GM19023 (cell line): Measurements from ENCODE around the gene ACSM5.
"Not testable (repeated sequence)": the region's sequence is repeated elsewhere in the genome, so short reads cannot be mapped to it uniquely, and the experiment has no call there.

Experiments
- ATAC-seq: cut with Tn5 transposase; IDR thresholded peaks from one replicate; pipeline ENCODE4 v1.9.1; 2021; ENCODE audit warnings: mild to moderate bottlenecking, moderate library complexity; ENCODE audit not compliant: unreplicated experiment

Gene ACSM5

GRCh38 chr16:20398603-20399002 is 10.7 kb upstream of the ACSM5 start:
- ATAC-seq = no peak

DNA sequence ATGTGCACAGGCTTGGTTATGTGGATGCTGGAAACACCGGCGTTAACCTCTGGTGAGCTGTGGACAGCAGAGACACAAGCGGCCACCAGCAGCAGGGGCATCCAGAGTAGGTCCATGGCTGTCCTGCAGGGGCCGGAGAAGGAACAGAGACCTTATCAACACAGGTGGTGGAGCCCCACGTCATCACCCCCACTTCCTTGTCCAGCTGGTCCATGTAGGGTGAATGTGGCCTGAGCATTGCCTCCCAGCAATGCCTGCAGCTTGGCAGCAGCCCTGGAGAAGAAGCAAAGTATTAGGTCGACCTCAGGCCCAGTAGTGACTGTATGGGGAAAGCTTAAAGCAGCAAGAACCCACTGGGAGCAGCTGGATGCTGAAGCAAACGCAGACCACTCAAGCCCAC is 10.1 kb upstream of the ACSM5 start:
- no peak for ATAC-seq

- ATAC-seq = no peak
Observed at GRCh38 chr16:20401066-20401465, 8.3 kb upstream of the ACSM5 start.

- ATAC-seq = no peak
Observed at GRCh38 chr16:20401475-20402016, 7.8 kb upstream of the ACSM5 start.

DNA sequence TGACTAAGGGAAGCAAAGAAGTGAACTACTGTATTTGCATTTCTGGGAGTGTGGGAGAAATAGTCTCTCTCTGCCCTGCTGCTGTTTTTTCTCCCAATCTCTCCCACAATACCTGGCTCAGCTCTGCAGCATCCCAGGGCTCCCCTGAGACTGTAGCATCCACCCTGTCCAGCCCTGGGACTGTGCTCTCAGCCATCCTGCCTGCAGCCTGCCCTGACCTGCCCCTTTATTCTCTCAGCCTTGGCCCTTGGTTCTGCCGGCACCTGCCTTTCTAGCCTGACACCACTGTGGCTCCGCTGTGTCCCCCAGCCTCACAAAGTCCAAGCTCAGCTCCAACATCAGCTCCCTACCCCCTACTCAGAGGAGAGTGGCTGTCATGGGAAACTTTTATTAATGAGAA is 6.7 kb upstream of the ACSM5 start:
- no peak for ATAC-seq

GRCh38 chr16:20404637-20405036 is 4.7 kb upstream of the ACSM5 start, which contains the start of gene PDILT:
Gene PDILT, minus strand, starts transcription at chr16:20404737. Its CDS starts 5,437 bp downstream, at chr16:20399300.
- no peak for ATAC-seq

DNA sequence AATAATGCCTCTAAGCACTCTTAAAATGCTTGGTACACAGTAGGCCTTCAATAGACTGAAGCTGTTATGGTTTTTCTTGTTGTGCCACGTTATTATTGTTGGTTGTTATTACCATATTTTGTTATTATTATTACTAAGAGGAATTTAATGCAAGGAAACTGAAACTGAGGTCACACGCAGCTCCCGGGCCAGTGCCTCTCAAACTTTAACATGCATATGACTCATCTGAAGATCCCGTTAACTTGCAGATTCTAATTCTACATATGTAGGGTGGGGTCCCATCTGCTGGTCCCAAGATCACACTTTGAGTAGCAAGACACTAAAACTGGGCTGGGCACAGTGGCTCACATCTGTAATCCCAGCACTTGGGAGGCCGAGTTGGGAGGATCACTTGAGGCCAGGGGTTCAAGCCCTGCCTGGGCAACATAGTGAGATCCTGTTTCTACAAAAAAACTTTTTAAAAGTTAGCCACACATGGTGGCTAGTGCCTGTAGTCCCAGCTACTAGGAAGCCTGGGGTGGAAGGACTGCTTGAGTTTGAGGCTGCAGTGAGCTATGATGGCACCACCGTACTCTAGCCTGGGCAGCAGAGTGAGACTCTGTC is 888 bp downstream of the ACSM5 start:
- ATAC-seq = no peak

- no peak for ATAC-seq
Observed at GRCh38 chr16:20411055-20411454, 1.7 kb downstream of the ACSM5 start.

DNA sequence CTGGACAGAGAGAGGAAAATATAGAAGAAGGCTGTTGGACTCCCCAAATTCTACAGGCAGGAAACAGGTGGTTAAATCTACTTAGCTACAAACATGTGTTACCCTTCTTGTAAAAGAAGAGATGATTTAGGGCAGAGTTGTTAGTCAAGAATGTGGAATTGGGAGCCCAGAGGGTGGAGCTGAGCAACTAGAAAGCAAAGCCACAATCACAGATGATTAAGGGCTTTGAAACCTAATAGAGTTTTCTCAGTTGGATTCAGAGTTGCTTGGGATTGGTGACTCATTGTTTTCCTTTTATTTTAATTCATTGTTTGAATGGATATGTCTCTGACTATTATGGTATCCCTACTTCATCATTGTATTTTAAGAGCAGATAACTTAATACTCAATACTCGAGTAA is 6.2 kb downstream of the ACSM5 start:
- ATAC-seq = no peak

GRCh38 chr16:20419093-20419492 is 9.8 kb downstream of the ACSM5 start:
- ATAC-seq = not testable (repeated sequence)

- not testable (repeated sequence) for ATAC-seq
Observed at GRCh38 chr16:20421748-20422147, 12.4 kb downstream of the ACSM5 start.

- ATAC-seq = not testable (repeated sequence)
Observed at GRCh38 chr16:20423772-20424128, 14.4 kb downstream of the ACSM5 start.

DNA sequence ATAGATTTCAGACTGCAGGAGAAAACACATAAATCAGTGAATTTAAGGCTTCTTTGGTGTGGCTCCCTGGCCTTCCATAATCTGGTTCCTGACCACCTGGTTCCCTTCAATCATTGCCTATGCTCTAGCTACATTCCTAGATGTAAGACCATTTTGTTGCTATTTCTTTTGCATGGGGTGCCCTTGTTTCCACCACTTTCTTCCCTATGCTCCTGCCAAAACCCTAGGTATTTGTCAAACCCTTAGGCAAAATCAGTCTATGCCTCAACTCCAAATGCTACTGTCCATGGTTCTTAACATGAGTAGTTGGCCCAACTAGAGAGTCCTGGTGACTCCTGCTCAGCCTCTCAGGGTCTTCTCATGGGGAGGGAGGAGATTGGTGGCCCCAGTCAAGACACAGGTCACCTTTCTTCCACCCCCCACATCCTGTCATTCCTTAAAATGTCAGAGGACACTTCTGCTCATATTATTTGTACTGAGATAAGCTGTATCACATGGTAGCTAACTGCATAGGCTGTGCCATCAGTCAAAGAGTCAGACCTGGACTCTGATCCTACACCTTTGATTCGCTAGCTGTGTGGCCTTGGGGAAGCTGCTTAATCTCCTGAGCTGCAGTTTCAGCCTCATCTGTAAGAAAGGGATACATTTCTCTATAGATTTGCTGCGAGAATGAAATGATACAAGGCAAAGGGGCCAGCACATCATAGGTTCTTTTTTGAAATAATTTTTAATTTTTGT is 15.0 kb downstream of the ACSM5 start:
- ATAC-seq = no peak

GRCh38 chr16:20427401-20427797 is 18.1 kb downstream of the ACSM5 start:
- ATAC-seq = not testable (repeated sequence)

DNA sequence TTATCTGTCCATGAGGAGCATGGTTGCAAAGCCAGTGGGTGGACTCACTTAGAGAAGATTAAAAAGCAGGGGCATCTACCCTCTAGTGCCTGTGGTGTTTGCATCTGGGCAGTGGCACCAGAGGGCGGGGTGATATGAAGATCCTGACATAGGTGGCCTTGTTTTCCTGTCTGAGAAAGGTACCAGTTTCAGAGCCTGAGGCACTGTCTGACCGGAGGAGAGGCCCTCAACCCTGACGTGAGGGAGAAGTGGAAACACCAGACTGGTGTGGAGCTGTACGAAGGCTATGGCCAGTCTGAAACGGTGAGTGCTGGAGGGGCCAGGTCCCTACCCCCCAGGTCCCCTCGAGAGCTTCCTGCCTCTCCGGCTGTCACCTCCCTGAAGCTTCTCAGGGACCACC is 20.2 kb downstream of the ACSM5 start:
- ATAC-seq = not testable (repeated sequence)

GRCh38 chr16:20430480-20430879 is 21.1 kb downstream of the ACSM5 start:
- ATAC-seq = not testable (repeated sequence)

GRCh38 chr16:20430948-20431347 is 21.6 kb downstream of the ACSM5 start:
- ATAC-seq = no peak

GRCh38 chr16:20438950-20439349 is 29.6 kb downstream of the ACSM5 start:
- not testable (repeated sequence) for ATAC-seq

GRCh38 chr16:20439820-20440231 is 30.5 kb downstream of the ACSM5 start:
- ATAC-seq = not testable (repeated sequence)

GRCh38 chr16:20440731-20441130 is 31.4 kb downstream of the ACSM5 start:
- ATAC-seq = not testable (repeated sequence)

- no peak for ATAC-seq
Observed at GRCh38 chr16:20441191-20441590, 31.9 kb downstream of the ACSM5 start.

DNA sequence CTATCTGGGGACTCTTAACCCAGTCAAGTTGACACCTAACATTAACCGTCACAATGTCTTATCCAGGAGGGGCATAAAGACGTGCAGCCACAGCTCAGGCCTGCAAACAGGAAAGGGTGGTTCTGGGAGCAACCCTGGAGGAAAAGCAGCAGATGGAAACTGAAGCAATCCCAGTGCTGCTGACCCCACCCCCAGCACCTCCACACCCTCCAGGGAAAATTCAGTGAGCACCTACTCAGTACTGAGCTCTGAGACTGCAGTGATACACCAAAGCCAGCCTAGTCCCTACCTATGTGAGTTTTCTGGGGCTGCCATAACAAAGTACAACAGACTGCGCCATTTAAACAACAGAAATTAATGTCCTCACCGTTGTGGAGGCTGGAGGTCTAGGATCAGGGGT is 32.5 kb downstream of the ACSM5 start:
- ATAC-seq = not testable (repeated sequence)
